Measurements from ENCODE around the gene FAM209B.

FAM209B gene

GRCh38 chr20:56584916-56585315 is 51.9 kb downstream of the FAM209B start:
- Histone ChIP-seq H3K4me3 (no peak overlapping the region), H3K27ac (no peak overlapping the region)
